OCI-LY3 (cell line): ENCODE measurements around the gene FYN.

Experiments
- H2AFZ ChIP-seq: fragments of 200-600, 300-600 bp; shearing (Covaris generic); 2 replicates; pipeline ENCODE4 v1.6.0; 2014; ENCODE audit warnings: antibody characterized with exemption, low read depth, low read length
- H3K27ac ChIP-seq: fragments of 200-600, 300-600 bp; sonication (generic); 2 replicates; pipeline ENCODE4 v1.5.1; 2014; ENCODE audit warnings: mild to moderate bottlenecking, low read length, moderate library complexity, mixed read lengths
- H3K27me3 ChIP-seq: fragments of 200-600, 300-600 bp; sonication (generic); 2 replicates; pipeline ENCODE4 v1.6.1; 2014; ENCODE audit warnings: low read depth, low read length, mixed read lengths
- H3K36me3 ChIP-seq: fragments of 200-600, 300-600 bp; sonication (generic); replicated peaks from 2 replicates; pipeline ENCODE3; 2014; ENCODE audit warnings: low read depth, low read length, mixed read lengths
- H3K4me1 ChIP-seq: fragments of 300-600, 200-600 bp; sonication (generic); 2 replicates; pipeline ENCODE4 v1.6.1; 2014; ENCODE audit warnings: low read length, mixed read lengths
- H3K4me2 ChIP-seq: fragments of 200-600, 300-600 bp; sonication (generic); 2 replicates; pipeline ENCODE4 v1.6.1; 2014; ENCODE audit warnings: low read length, mixed read lengths
- H3K4me3 ChIP-seq: fragments of 300-600, 200-600 bp; sonication (generic); 2 replicates; pipeline ENCODE4 v1.5.1; 2014; ENCODE audit warnings: antibody characterized with exemption, mild to moderate bottlenecking, low read length, moderate library complexity
- H3K79me2 ChIP-seq: fragments of 300-600, 200-600 bp; shearing (Covaris generic); 2 replicates; pipeline ENCODE4 v1.6.1; 2014; ENCODE audit warnings: mild to moderate bottlenecking, low read length, mixed read lengths
- H3K9ac ChIP-seq: fragments of 300-600, 200-600 bp; shearing (Covaris generic); 2 replicates; pipeline ENCODE4 v1.6.0; 2014; ENCODE audit warnings: mild to moderate bottlenecking, low read length, moderate library complexity
- H3K9me3 ChIP-seq: fragments of 200-600, 300-600 bp; shearing (Covaris generic); 2 replicates; pipeline ENCODE4 v1.6.1; 2014; ENCODE audit warnings: low read length, mixed read lengths; ENCODE audit not compliant: insufficient read depth
- H4K20me1 ChIP-seq: fragments of 200-600, 300-600 bp; sonication (generic); 2 replicates; pipeline ENCODE4 v1.6.1; 2016; ENCODE audit warnings: low read length, mixed read lengths; ENCODE audit not compliant: insufficient read depth
- EZH2phosphoT487 ChIP-seq: fragments of 200-600 bp; shearing (Covaris generic); IDR thresholded peaks from 2 replicates; pipeline ENCODE4 v1.6.1; 2018; ENCODE audit warnings: antibody characterized with exemption, mixed run types, low read depth
- TF ChIP-seq, protein P1 (sequence below): fragments of 200-600, 300-600 bp; sonication (generic); IDR thresholded peaks from 2 replicates; pipeline ENCODE4 v1.5.1; 2014; ENCODE audit warnings: antibody characterized with exemption, low read length, low read depth

The FYN gene

GRCh38 chr6:111799576-111800258, 73.5 kb downstream of the FYN start:
- Histone ChIP-seq H3K79me2 (no peaks in the 10 kb centered on the region), H3K4me1 (peaks cover 10% of the 10 kb centered on the region; the same call in 1 of the 2 replicates), H3K9me3 (no peaks in the 10 kb centered on the region), H3K27ac (no peak overlapping the region), H3K9ac (no peak overlapping the region), H4K20me1 (no peaks in the 10 kb centered on the region), H3K4me2 (no peak overlapping the region), H3K36me3 (no peaks in the 10 kb centered on the region), H3K27me3 (no peaks in the 10 kb centered on the region), H2AFZ (no peak overlapping the region), H3K4me3 (no peak overlapping the region)
- TF ChIP-seq, protein P1, sequence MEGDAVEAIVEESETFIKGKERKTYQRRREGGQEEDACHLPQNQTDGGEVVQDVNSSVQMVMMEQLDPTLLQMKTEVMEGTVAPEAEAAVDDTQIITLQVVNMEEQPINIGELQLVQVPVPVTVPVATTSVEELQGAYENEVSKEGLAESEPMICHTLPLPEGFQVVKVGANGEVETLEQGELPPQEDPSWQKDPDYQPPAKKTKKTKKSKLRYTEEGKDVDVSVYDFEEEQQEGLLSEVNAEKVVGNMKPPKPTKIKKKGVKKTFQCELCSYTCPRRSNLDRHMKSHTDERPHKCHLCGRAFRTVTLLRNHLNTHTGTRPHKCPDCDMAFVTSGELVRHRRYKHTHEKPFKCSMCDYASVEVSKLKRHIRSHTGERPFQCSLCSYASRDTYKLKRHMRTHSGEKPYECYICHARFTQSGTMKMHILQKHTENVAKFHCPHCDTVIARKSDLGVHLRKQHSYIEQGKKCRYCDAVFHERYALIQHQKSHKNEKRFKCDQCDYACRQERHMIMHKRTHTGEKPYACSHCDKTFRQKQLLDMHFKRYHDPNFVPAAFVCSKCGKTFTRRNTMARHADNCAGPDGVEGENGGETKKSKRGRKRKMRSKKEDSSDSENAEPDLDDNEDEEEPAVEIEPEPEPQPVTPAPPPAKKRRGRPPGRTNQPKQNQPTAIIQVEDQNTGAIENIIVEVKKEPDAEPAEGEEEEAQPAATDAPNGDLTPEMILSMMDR: no peak
- TF ChIP-seq EZH2phosphoT487: no peak

- H3K27ac ChIP-seq: no peak overlapping the region
- no peaks in the 10 kb centered on the region for H3K27me3 ChIP-seq
- H3K4me3 ChIP-seq: no peak overlapping the region
- no peaks in the 10 kb centered on the region for H3K9me3 ChIP-seq
- H3K4me2 ChIP-seq: no peak overlapping the region
- TF ChIP-seq, protein P1: no peak
- TF ChIP-seq EZH2phosphoT487: no peak
- H3K9ac ChIP-seq: no peak overlapping the region
- H3K4me1 ChIP-seq: peaks cover 7% of the 10 kb centered on the region; the same call in 1 of the 2 replicates
- H4K20me1 ChIP-seq: no peaks in the 10 kb centered on the region
- no peaks in the 10 kb centered on the region for H3K36me3 ChIP-seq
- no peaks in the 10 kb centered on the region for H3K79me2 ChIP-seq
- H2AFZ ChIP-seq: no peak overlapping the region
Observed at GRCh38 chr6:111798281-111798725, 74.9 kb downstream of the FYN start.

DNA sequence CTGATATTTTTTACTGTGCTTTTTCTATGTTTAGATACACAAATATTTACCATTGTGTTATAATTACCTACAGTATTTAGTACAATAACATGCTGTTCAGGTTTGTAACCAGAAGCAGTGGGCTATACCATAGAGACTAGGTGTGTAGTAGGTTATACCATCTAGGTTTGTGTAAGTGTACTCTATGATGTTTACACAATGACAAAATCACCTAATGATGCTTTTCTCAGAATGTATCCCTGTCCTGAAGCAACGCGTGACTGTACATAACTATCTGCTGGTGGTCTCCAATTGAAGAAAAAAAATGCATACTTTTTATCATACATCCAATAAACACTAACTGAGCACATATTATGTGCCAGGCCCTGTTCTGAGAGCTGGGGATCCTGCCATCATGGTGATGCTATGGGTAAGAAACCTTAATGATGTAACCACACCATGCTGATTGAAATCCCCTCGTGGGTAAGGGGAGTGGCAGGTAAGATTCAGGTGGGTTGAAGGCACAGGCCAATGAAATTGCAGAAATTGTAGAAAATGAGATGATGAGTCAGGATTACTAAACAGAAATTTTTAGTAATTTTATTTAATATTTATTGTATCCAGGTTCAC, 76.8 kb downstream of the FYN start:
- Histone ChIP-seq H3K4me1 (no peaks in the 10 kb centered on the region), H3K4me3 (no peak overlapping the region), H2AFZ (no peak overlapping the region), H3K36me3 (no peaks in the 10 kb centered on the region), H3K9ac (no peak overlapping the region), H3K27ac (no peak overlapping the region), H3K4me2 (no peak overlapping the region), H3K79me2 (no peaks in the 10 kb centered on the region), H4K20me1 (no peaks in the 10 kb centered on the region), H3K27me3 (no peaks in the 10 kb centered on the region), H3K9me3 (no peaks in the 10 kb centered on the region)
- TF ChIP-seq EZH2phosphoT487: no peak
- TF ChIP-seq, protein P1: no peak

- H3K9ac ChIP-seq: no peak overlapping the region
- no peak for TF ChIP-seq EZH2phosphoT487
- TF ChIP-seq, protein P1: no peak
- no peaks in the 10 kb centered on the region for H3K79me2 ChIP-seq
Observed at GRCh38 chr6:111795558-111795957, 77.7 kb downstream of the FYN start.

More at GRCh38 chr6:111795558-111795957, 77.7 kb downstream of the FYN start:
- H3K4me2 ChIP-seq: no peak overlapping the region
- H4K20me1 ChIP-seq: no peaks in the 10 kb centered on the region
- no peak overlapping the region for H3K27ac ChIP-seq
- no peaks in the 10 kb centered on the region for H3K36me3 ChIP-seq
- no peak overlapping the region for H2AFZ ChIP-seq
- no peaks in the 10 kb centered on the region for H3K9me3 ChIP-seq
- H3K27me3 ChIP-seq: no peaks in the 10 kb centered on the region
- no peaks in the 10 kb centered on the region for H3K4me1 ChIP-seq
- no peak overlapping the region for H3K4me3 ChIP-seq
